HG02970 (cell line): Measurements from ENCODE around the gene STEAP1B.
A peak's percentile ranks its signal among the peaks of the same experiment; 100 is the strongest.
"Not testable (repeated sequence)": the region's sequence is repeated elsewhere in the genome, so short reads cannot be mapped to it uniquely, and the experiment has no call there.

ENCODE experiments used
- ATAC-seq: cut with Tn5 transposase; IDR thresholded peaks from one replicate; pipeline ENCODE4 v1.9.1; 2021; ENCODE audit warnings: mild to moderate bottlenecking, moderate library complexity, moderate number of reproducible peaks; ENCODE audit not compliant: unreplicated experiment, low FRiP score

STEAP1B gene

DNA sequence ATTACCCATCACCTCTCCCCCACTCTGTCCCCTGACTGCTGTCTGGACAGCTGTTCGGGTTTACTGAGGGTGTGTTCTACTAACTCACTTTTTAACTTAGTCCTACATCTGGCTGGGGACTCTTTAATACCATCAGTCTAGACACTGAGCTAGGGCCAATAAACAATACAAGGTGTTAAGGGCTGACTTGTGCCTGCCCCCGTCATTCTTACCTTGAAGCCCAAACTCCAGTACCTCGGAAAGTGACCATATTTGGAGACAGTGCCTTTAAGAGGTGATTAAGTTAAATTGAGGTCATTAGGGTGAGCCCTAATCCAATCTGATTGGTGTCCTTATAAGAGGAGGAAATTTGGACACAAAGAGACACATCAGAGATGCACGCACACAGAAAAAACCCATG lies 35.7 kb downstream of the STEAP1B start:
- no peak for ATAC-seq

DNA sequence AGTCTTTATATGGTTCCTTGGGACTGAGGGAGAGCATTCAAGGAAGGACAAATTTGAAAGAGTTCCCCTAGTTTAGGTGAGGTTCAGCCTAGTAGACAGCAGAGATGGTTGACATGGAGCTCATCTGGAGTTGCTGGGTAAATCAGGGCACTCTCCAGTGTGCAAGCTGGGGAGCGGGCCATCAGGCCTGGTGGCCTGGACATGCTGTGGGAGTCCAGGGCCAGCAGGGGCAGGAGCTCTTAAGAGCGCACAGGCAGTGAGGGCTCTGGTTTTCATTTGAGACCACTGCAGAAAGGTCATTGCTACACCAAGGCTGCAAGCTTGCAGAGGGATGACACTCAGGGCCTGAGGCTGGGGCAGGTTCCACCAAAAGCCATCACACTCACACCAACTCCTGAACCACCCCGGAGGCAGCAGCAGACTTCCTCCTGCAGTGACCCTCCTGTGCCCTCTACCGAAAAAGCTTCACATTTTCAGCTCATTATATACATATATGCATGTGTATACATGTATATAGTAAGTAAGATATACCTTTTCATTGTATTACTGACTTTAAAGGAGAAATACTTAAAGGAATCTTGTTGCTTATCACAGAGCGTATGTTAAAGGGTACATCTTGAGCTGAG lies 39.5 kb downstream of the STEAP1B start:
- ATAC-seq, result no peak

DNA sequence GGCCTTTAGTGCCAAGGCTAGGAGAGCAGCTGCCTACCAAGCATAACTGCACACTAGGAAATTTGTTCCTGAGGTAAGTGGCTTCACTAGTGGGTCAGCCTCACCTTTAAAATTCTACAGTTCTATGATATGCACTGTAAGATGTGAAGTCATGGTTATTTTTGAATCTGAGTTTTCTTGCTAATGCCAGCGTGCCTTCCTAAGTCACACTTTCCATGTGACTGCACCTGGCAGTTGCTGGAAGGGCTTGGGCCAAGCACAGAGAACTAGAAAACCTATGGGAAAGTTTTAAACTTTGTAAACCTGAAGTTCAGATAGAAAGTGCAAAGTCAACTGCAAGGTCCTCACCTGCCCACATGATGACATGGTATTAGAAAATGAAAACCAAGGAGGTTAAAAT lies 42.5 kb downstream of the STEAP1B start:
- no peak for ATAC-seq

DNA sequence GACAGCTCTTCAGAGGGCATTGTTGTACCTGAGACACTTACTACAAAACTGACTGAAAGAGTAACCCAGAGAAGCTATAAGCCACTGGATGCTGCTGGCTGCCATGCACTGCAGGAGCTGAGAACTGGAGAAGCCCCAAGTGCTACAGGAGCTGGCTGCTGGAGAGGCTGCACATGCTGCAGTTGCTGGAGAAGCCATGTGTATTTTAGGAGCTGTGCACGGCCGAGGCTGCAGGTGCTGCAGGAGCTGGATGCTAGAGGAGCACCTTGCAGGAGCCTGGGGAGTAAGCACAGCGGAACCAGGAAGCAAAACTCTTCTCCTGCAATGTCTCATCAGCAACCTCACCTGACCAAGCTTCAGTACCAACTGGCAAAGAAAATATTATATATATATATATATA lies 45.5 kb downstream of the STEAP1B start:
- ATAC-seq, result no peak

DNA sequence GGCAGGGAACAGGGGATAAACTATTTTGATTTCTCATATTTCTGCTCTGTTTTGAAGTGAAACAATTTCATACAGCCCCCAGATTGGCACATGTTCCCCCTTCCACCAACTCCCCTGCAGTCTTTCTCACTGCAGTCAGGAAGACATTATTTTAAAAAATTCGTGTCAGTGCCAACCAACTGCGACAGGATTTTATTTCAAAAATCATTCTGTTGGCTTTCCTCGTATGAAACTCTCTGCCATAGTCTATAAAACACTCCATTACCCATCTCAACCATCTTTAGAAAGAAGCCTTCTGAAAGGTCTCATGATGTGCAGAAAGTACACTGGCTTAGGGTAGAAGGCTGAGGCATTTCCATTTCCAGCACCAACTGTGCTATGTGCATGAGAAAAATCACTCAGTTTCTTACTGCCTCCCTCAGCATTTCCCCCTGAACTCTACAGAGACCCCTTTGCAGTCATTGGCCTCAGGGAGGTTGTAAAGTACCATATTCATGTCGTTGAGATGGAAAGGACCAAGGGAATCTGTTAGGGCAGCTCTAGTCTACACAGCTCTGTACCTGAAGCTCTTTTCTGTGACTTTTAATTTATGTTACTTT lies 46.9 kb downstream of the STEAP1B start:
- ATAC-seq, result no peak

DNA sequence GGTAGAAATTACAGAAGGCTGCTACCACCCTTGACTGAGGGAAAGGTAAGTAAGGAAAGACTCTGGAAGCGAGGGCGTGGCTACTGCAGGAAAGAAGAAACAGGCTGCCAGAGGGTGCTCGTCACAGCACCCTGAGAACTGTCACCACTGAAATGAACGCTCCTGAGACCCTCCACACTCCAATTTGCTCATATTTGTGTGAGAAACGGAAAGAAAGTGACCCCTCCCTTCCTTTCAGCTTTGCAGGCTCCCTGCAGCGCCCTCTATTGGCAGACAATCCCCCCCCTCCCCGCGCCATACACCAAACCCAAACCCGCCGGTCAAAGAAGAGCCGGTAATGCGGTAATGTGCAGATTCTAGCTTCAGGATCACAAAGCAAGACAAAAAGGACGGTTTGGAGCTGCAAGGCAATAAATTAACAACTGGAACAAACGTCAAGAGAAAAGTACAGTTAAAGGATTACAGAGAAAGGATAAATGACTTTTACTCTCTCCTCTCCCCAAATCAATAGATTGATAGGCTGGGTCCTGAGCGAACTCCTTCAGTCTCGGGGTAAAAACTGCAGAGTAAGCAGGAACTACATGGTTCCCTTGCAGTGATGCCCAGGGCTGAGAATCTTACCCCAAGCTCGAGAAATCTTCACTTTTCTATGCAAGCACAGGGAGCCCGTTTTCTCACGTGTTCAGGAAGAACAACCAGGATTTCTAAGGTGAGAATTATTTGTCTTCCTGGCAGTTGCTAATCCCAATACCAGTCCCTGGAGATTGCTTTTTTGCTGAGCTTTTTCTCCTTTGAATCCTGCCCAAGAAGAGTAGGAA lies 47.6 kb downstream of the STEAP1B start:
- ATAC-seq, result no peak

DNA sequence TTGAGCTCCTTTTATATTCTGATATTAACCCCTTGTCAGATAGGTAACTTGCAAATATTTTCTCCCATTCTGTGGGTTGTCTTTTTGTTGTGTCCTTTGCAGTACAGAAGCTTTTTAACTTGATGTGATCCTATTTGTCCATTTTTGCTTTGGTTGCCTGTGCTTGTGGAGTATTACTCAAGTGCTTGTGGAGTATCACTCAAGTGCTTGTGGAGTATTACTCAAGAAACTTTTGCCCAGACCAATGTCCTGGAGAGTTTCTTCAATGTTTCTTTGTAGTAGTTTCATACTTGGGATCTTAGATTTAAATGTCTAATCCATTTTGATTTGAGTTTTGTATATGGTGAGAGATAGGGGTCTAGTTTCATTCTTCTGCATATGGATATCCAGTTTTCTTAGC lies 50.0 kb downstream of the STEAP1B start:
- ATAC-seq, result not testable (repeated sequence)

DNA sequence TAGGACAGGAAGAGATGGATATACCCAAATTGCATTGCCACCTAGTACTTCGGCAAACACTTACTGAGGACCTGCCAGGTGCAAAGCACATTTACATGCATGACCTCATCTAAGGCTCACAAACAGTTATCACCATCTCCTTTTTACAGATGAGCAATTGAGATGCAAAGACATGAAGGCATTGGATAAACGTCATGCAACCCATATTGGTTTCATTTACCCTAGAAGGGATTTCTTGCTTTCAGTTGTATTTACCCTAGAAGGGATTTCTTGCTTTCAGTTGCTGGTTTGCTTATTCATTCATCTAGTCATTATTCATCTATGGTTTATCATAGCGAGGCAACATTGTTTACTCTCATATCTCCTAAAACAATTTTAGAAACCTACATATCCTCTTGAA lies 52.2 kb downstream of the STEAP1B start:
- peak; percentile 72 for ATAC-seq

DNA sequence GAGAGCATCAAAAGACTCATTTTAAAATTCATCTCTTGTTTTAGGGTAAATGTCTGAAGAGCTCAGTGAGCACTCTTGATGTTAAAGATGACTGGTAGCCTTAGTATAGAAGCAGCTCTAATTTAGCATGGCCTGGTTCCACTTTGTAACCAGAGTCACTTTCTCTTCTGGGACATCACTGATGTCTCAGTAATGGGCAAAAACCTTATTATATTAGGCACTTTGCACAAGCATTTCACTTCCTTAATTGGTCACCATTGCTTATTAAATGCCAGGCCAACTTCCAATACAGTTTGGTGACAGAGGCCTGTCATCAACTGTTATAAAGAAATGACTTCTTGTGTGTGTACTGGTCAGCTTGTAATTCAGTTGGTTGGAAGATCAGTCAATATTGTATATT lies 53.0 kb downstream of the STEAP1B start:
- ATAC-seq, result no peak

DNA sequence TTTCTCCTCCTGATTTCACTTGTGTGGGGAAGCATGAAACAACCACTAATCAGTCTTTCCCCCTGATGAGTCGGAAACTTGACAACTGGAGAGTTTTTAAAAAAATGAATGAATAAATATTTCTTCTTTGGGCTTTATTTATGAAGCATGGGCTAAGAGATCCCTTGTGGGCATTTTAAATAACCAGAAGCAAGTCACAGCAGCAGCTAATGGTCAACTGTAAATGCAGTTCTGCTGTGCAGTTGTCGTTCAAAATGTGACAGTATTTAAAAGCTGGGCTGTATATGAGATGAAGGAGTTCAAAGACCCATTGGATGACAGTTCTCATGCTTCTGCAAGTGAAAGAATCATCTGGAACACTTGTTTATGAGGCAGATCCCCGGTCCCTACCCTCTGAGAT lies 54.1 kb downstream of the STEAP1B start:
- ATAC-seq, result no peak

DNA sequence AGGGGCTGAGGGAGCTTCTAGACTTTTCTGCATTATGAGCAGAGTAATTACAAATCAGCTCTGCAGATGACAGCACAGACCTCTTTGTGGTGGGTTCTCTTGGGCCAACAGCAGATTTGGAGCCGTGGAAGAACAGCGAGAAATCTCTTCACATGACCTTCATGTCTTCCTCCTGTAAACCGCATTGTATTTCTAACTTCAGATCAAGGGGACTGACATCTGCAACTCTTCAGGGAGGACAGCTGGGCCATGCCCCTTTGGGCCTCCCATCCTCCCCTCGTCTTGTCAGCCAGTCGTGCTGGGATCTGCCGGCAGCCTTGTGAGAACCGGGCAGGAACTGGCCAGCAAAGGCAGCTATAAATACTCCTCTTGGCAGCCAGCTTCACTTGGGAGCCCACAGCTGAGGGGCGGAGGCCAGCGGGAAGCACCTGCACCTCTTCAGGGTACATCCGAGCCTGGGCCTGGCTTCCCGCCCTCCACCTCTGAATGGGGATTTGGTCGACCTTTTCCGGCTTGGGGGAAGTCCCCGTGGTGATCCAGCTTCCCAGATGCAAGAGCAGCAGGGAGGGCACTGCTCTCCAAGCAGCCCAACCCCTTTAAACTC lies 54.7 kb downstream of the STEAP1B start:
- peak; percentile 33 for ATAC-seq

DNA sequence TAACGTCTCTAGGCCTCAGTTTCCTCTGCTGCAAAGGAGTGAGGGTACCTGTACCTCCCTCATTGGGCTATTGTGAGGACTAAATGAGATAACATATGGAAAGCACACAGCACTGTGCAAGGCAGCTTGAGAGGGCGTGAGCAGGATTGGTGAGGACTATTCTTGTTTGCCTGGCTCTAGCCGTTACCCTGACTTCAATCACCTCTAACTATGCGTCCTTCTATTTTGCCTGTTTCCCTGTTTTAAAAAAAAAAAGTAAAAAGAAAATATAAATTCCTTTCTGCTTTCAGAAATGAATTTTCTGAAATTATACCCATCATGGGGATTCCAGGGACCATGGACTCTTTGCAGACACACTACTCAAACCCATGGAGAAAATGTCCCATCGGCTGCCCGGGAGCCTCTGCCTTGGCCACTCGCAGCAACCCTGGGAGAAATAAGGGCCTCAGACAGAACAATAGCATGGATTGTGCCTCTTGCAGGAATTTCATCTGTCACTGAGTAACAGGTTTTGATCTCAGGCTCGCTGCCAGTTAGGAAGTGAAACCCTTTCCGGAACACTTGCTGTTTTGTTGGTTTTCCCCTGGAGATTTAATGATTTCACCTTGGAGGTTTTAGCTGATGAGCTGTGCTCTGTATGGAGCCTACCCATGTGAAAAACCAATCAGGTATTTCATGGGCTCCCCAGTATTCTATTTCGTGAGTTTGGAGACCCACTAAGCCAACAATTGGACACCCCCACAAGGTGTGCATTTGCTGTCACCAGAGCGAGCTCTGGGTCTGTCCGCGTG lies 55.6 kb downstream of the STEAP1B start:
- no peak for ATAC-seq

DNA sequence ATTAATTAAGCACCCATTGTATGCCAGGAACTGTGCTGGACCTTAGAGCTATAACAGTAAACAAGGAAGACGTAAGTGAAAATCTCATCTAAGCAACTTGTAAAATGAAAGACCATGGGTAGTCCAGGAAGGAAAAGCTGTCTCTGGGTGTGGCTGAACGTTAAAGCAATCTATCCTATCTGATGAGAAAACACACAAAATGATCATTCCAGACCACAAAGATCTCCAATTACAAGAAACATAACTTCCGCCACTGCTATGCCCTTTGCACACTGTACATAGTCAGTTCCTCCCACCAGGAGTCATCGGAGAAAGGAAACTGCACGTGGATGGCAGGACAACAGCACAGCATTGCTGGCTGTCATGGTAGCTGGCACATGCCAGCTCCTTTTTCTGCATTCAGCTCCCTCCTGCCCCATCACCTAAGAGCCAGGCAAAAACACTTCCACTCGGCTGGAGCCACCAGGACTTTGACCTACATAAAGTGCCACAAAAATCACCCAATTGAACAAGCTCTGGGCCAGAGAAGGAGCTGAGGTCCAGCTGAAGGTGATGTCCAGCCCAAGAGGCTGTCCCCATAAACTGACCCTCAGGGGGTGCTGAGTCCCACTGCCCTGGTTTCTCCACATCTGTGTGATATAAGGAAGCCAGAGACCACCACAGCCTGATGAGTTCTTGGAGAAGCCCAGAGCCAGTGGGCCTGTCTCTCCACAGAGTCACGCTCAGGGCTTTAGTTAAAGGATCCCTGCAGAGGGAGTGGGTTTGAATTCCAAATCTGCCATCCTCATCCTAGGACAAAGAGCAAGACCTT lies 56.4 kb downstream of the STEAP1B start:
- ATAC-seq, result no peak

DNA sequence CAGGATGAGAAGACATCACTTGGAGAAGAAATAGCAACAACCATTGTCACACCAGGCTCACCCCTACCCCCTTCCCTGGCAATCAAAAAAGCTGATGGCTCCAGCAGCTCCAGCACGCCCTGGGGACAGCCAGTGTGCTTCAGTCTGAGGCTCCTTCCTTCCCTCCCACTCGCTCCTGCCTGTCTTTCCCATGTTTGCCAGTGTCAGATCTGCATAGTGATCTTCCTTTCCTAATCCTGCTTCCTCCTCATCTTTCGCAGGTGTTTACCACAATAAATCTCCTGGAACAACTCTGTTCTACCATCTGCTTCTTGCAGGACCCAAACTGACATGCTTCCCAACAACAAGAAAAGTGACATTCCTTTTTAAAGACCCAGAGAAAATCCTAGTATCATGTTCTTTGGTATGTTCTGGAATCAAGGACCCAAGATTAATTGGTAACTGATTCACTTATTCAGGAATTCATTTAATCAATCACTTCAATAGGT lies 57.1 kb downstream of the STEAP1B start:
- ATAC-seq, result no peak

DNA sequence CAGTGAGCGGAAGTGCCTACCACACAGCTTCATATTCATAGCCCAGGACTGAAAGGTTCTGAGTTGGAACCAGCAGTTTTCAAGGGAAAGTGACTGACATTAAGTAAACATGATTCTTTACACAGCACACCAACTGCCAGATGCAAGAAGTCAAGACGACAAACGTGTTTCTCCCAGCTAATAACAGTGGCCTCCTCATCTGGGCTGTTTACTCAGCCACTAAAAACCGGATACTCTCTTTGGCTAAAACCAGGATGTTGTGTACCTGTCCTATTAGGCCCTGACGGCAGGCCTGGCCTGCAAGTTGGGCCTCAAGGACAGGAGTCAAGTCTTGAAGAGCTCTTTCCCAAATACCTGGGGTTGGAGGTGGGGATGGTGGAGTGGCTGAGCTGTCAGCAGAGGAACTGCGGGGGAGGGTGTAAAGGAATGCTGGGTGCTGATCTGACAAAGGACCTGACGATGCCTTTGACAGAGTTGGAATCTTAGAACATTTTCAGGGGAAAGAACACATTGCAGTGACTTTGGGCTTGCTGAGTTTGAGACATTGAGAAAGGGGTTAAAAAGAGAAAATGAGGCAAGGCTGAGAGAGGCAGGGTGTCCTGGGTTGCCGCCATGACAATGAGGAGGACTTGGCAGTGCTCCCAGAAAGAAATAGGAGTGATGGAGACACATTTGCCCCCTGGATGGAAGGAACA lies 57.7 kb downstream of the STEAP1B start:
- no peak for ATAC-seq

DNA sequence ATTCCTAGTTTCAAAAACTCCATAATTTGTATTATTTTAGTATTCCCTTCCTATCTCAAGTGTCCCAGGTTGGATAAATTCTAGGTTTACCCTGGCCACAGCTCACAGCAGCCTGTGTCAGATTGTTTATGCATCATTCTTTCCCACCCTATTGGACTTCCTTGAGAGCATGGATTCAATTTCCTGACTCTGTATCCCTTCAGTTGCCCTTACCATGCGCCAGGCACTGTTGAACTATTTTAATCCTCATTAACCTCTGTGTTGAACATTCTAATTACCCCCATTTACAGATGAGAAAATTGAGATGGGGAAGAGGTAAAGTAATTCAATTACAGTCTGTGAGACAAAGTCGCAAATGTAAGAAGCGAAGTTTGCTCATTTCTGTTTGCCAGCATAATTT lies 58.8 kb downstream of the STEAP1B start:
- ATAC-seq, result no peak

DNA sequence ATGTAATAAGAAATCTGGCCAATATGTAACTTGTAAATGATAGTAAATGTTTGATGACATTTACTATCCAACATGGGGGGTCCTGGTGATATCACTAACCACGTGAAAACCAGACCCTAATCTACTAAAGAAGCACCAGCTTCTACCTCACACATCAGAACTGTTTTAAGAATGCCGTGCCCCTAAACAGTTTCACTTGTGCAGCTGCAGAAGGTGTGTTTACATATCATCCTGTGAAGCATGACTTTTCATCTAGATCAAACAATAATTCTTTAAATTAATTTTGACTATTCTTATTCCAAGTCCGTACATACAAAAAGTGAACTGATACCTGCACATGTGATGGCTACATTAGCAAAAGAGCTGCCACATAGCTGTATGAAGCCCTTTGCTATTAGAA lies 61.0 kb downstream of the STEAP1B start:
- peak; percentile 52 for ATAC-seq

DNA sequence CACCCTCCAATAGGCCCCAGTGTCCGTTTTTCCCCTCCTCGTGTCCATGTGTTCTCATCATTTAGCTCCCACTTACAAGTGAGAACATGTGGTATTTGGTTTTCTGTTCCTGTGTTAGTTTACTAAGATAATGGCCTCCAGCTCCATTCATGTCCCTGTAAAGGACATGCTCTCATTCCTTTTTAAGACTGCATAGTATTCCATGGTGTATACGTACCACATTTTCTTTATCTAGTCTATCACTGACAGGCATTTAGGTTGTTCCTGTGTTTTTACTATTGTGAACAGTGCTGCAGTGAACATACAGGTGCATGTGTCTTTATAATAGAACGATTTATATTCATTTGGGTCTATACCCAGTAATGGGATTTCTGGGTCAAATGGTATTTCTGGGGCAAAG lies 63.4 kb downstream of the STEAP1B start:
- ATAC-seq, result not testable (repeated sequence)

DNA sequence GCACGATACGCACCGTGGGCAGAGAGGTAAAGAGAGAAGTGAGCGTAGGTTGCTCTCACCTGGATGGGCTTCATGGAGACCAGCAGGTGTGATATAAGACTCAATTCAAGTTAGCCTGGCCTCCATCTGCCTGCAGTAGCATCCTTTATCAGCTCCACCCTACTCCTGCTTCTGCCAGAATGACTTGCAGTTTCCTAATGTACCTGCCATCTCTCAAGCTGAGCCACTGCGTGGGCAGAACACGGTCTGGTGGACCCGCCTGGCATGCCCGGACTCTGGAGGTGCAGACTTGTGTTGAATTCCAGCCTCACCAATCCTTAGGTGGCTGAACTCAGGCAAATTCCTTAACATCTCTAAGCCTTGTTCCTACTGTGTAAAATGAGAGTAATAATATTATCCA lies 64.3 kb downstream of the STEAP1B start:
- ATAC-seq, result no peak
